K562 (cell line): Measurements from ENCODE around the gene CORO2A. TPM values are rescaled to one million over a fixed set of nuclear protein-coding genes. Genes with fewer than 3 reads are reported as not detected.

ENCODE experiments used
- ATAC-seq: fragments of 200-7000 bp; cut with Tn5 transposase; 3 replicates; pipeline ENCODE4 v1.9.1; 2020; ENCODE audit warnings: moderate library complexity
- BruUV-seq: library from RNA; stranded (reverse); fragments of 400-500 nt; replicated peaks from 2 replicates; lab custom pipeline; 2021; lab: Mats Ljungman, UMichigan
- CTCF ChIA-PET: fragments of 300-600 bp; formaldehyde crosslinking; extraction: SDS; loops from one replicate; lab custom pipeline; 2021; ENCODE audit warnings: low intra/inter-chr PET ratio; lab: Yijun Ruan, JAX
- POLR2A ChIA-PET: fragments of 300-600, 350-650 bp; sonication (Branson Sonifier 250); formaldehyde crosslinking; extraction: SDS; loops from one replicate; lab custom pipeline; 2021; ENCODE audit warnings: antibody characterized with exemption, inconsistent platforms; lab: Yijun Ruan, JAX
- DNase-seq, 4 experiments: peaks; one replicate each; pipeline versions ENCODE4 v3.0.0 to v3.0.0-alpha.2; 2011 to 2018; ENCODE audit warnings: low spot score in 3 of 4, mixed read lengths in 3 of 4; ENCODE audit errors: extremely low read depth in 1 of 4
- FAIRE-seq: peaks from 2 replicates; lab custom pipeline; 2011; peaks lifted over from hg19 to GRCh38; lab: Jason Lieb, UNC
- H2AFZ ChIP-seq: 2 replicates; pipeline ENCODE4 v1.6.0; 2011; ENCODE audit warnings: low read depth, low read length, control low read depth, inconsistent platforms
- H3K27ac ChIP-seq: fragments of 200-600 bp; 3 replicates; pipeline ENCODE4 v1.8.0; 2011; ENCODE audit warnings: low read depth, mild to moderate bottlenecking, control low read depth, inconsistent platforms, low read length, moderate library complexity, mixed read lengths; ENCODE audit errors: extremely low read depth
- H3K27me3 ChIP-seq, 2 experiments: fragments of 300-600 bp in 1 of 2; 2 replicates in 1 of 2; 3 replicates in 1 of 2; pipeline versions ENCODE4 v1.6.0 to v1.8.0; 2011; ENCODE audit warnings: inconsistent platforms in 2 of 2, low read length in 2 of 2, mild to moderate bottlenecking in 1 of 2, mixed read lengths in 1 of 2, moderate library complexity in 1 of 2; ENCODE audit not compliant: control insufficient read depth in 2 of 2, insufficient read depth in 2 of 2
- H3K36me3 ChIP-seq: fragments of 300-600 bp; 3 replicates; pipeline ENCODE4 v1.8.0; 2011; ENCODE audit warnings: mild to moderate bottlenecking, low read length, inconsistent platforms; ENCODE audit not compliant: control insufficient read depth, insufficient read depth
- H3K4me1 ChIP-seq, 2 experiments: fragments of 200-600 bp in 1 of 2; replicated peaks in 1 of 2; 2 replicates in 1 of 2; 3 replicates in 1 of 2; pipeline versions ENCODE4 v1.5.1 to v1.8.0; 2011; ENCODE audit warnings: inconsistent platforms in 2 of 2, low read length in 2 of 2, mild to moderate bottlenecking in 1 of 2, mixed read lengths in 1 of 2, moderate library complexity in 1 of 2; ENCODE audit not compliant: control insufficient read depth in 2 of 2, insufficient read depth in 2 of 2
- H3K4me2 ChIP-seq: 2 replicates; pipeline ENCODE4 v1.6.1; 2011; ENCODE audit warnings: low read length, control low read depth, inconsistent platforms, mixed read lengths; ENCODE audit not compliant: insufficient read depth
- H3K4me3 ChIP-seq: fragments of 200-600 bp; sonication (generic), shearing (Covaris generic); 2 replicates; pipeline ENCODE4 v1.5.1; 2016; ENCODE audit warnings: control low read depth, inconsistent platforms
- H3K79me2 ChIP-seq: fragments of 200-600 bp; 3 replicates; pipeline ENCODE4 v1.8.0; 2011; ENCODE audit warnings: low read length, inconsistent platforms; ENCODE audit not compliant: control insufficient read depth, insufficient read depth
- H3K9ac ChIP-seq, 2 experiments: 2 replicates each; pipeline versions ENCODE4 v1.6.0 to v1.6.1; 2011; ENCODE audit warnings: low read depth in 2 of 2, low read length in 2 of 2, control low read depth in 1 of 2, inconsistent platforms in 1 of 2, mild to moderate bottlenecking in 1 of 2, mixed read lengths in 1 of 2; ENCODE audit not compliant: insufficient read depth in 1 of 2
- H3K9me1 ChIP-seq: one replicate; pipeline ENCODE4 v1.6.0; 2011; ENCODE audit warnings: inconsistent platforms, mild to moderate bottlenecking, low read length, moderate library complexity; ENCODE audit not compliant: control insufficient read depth, insufficient read depth
- H3K9me3 ChIP-seq: replicated peaks from 2 replicates; pipeline ENCODE4 v1.5.1; 2011; ENCODE audit warnings: low read depth, low read length, inconsistent platforms; ENCODE audit not compliant: control insufficient read depth, insufficient read depth
- H4K20me1 ChIP-seq: replicated peaks from 2 replicates; pipeline ENCODE4 v1.6.1; 2011; ENCODE audit warnings: low read length, inconsistent platforms, mixed read lengths; ENCODE audit not compliant: control insufficient read depth, insufficient read depth
- HDAC1 ChIP-seq, 2 experiments: fragments of 450-650 bp; IDR thresholded peaks; 2 replicates each; pipeline ENCODE4 v1.6.1; 2016 to 2017; ENCODE audit warnings: inconsistent platforms in 1 of 2, mild to moderate bottlenecking in 1 of 2, moderate library complexity in 1 of 2
- NCOA2 ChIP-seq, 2 experiments: fragments of 450-650 bp; IDR thresholded peaks; 2 replicates each; pipeline ENCODE4 v1.6.1; 2018; ENCODE audit warnings: mild to moderate bottlenecking in 2 of 2, moderate library complexity in 1 of 2; ENCODE audit not compliant: partially characterized antibody in 2 of 2
- RBM22 ChIP-seq: fragments of 200-400 bp; formaldehyde crosslinking; IDR thresholded peaks from 2 replicates; pipeline ENCODE4 v1.6.1; 2018; ENCODE audit warnings: low read length, low read depth; ENCODE audit not compliant: poor library complexity, severe bottlenecking
- RCOR1 ChIP-seq, 2 experiments: IDR thresholded peaks; 2 replicates each; pipeline ENCODE4 v1.6.1; 2012; ENCODE audit warnings: low read depth in 2 of 2, low read length in 2 of 2, borderline replicate concordance in 1 of 2, improper control_type of control experiment in 1 of 2
- TRIM24 ChIP-seq, 2 experiments: fragments of 450-650 bp; IDR thresholded peaks; 2 replicates each; pipeline ENCODE4 v1.6.1; 2016
- ZNF785 ChIP-seq: fragments of 250-450 bp; sonication (Bioruptor Pico); IDR thresholded peaks from 2 replicates; pipeline ENCODE4 v1.4.0; 2020; ENCODE audit warnings: mild to moderate bottlenecking
- WGBS: fragments of 100-300 bp; shearing (Covaris generic); methylation state at CpG from one replicate; pipeline ENCODE4 v1.1.6; 2016; ENCODE audit warnings: low coverage, mixed read lengths; ENCODE audit not compliant: insufficient coverage; ENCODE audit errors: missing lambda C conversion rate; 5-methylcytosine and 5-hydroxymethylcytosine counted together
- in situ Hi-C: fragments of 300-500 bp; cut with MboI; formaldehyde crosslinking; loops from 4 replicates; pipeline ENCODE4 v1.15.0; 2018; ENCODE audit warnings: inconsistent platforms, mixed read lengths
- intact Hi-C: fragments of 100-400 bp; cut with micrococcal nuclease; formaldehyde crosslinking; loops from 2 replicates; pipeline ENCODE4 v1.14.2; 2022
- polyA plus RNA-seq, 8 experiments: library from polyadenylated mRNA; depleted of rRNA in 4 of 8; stranded (reverse) in 5 of 8; unstranded in 3 of 8; fragments of >200 nt; fragmentation: Nextera tagmentation in 2 of 8; fragmentation: Illumina TruSeq in 1 of 8; extraction: Ambion mirVana in 2 of 8; extraction: Trizol in 1 of 8; gene quantifications; 2 replicates each; pipeline versions ENCODE4 v1.2.1 to v1.2.3, GENCODE V29; 2011 to 2014; ENCODE audit warnings: inconsistent platforms in 1 of 8, missing spikeins in 1 of 8
- total RNA-seq, 7 experiments: library from RNA; depleted of rRNA in 6 of 7; stranded (reverse); fragments of >200 nt in 6 of 7; fragmentation: Illumina TruSeq in 2 of 7; extraction: Trizol in 2 of 7; gene quantifications; 2 replicates each; pipeline versions ENCODE4 v1.2.1 to v1.2.3, GENCODE V29; 2011 to 2021; ENCODE audit warnings: low replicate concordance in 1 of 7
- TF ChIP-seq, protein P1 (sequence below): sonication (generic); formaldehyde crosslinking; IDR thresholded peaks from 2 replicates; pipeline ENCODE4 v1.8.0; 2022; ENCODE audit warnings: missing genetic modification reagents, mild to moderate bottlenecking, borderline replicate concordance

The CORO2A gene
- total and polyA plus RNA-seq, 9 of the 15 experiments (the other 6 are each of a cell fraction or from before 2014, with no cell fraction given): 9.5 to 26.6 (median 18.0) TPM

DNA sequence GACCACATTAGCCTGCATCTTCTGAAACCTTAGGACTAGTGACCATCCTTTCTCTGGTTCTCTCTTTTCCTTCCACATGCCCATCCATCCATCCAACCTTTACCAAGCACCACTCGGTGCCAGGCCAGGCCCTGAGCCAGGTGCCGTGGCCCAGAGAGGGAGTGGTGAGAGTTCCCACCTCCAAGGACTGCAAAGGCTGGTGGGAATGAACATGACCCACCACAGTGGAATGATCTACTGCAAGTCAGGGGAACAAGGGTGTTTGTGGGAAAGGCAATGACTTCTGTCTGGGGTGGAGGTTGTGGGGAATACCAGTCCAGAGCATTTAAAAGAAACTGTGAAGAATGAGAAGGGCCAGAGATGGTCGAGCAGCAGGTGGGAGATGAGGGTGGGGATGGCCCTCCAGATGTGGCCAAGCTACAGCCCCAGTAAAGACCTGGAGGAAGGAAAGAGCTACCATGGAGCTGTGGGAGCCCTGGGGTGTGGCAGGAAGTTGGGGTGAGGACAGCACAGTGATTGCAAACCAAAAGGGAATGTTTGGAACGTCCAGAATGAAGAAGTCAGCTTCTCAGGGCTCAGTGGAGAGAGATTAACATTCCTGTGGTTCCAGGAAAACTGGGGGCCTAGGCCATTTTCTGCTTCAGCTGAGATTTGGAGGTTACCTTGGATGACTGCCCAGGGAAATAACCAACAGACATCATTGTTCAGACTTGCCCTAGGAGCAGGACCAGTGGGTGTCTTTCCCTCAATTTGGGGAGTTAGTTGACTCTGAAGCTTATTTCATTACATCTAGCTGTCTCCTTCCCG is 30.7 kb upstream of the CORO2A start (continued):
- TF ChIP-seq HDAC1 (IDR thresholded peaks at IDR 0.05): 0 out of 4 replicates have a peak, but pooled peaks of 1 of the 2 experiments have one; percentile 15
- TF ChIP-seq TRIM24 (IDR thresholded peaks at IDR 0.05): no peak
- no peak for TF ChIP-seq RBM22
- no peak for TF ChIP-seq NCOA2 (IDR thresholded peaks at IDR 0.05; ENCODE audit: partially characterized antibody in 2 of 2)
- peak in 1 of 2 experiments; percentile 57; a peak in 1 of 4 replicates for TF ChIP-seq RCOR1 (IDR thresholded peaks at IDR 0.05; ENCODE audit: borderline replicate concordance in 1 of 2, low read depth in 2 of 2, low read length in 2 of 2)
- no peak for TF ChIP-seq ZNF785 (CRISPR knock-in tag)

DNA sequence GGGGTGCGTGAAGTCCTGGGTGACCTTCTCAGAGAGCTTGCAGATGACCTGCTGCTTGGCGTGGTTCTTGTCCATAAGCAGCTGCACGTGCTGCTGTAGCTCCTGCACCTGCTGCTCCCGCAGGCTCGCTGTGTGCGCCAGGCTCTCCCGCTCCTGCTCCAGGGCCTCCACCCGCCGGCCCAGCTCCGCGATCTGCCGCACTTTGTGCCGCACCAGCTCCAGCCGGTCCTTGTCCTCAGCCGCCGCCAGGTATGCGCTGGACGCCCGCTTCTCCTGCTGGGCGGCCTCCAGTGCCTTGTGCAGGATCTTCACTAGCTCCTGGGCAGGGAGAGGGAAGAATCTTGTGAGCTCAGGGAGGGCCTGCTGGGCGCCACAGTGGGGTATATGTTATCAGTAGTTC is 28.5 kb upstream of the CORO2A start:
- Histone ChIP-seq H2AFZ (no peak overlapping the region), H3K79me2 (no peaks in the 10 kb centered on the region), H3K36me3 (peaks cover 23% of the 10 kb centered on the region; the same call in 2 of the 3 replicates), H3K9me3 (no peaks in the 10 kb centered on the region), H3K4me1 (peaks cover 13 to 22% of the 10 kb centered on the region in 2 experiments; a peak in 4 of 5 replicates), H3K4me2 (no peak overlapping the region), H3K9me1 (no peaks in the 10 kb centered on the region), H3K9ac (no peak overlapping the region), H3K27me3 (no peaks in the 10 kb centered on the region), H3K4me3 (no peak overlapping the region), H4K20me1 (no peaks in the 10 kb centered on the region), H3K27ac (no peak overlapping the region)
- DNase-seq (no peak), ATAC-seq (no peak), FAIRE-seq (no peak)
- ChIA-PET POLR2A (interaction anchor here (0.5 to 1.0 kb wide), 3 partner anchors 9 to 61 kb away, joined by 3 to 5 read pairs (median 3); no protein-coding TSS in a partner anchor), CTCF (no interaction called here)
- intact Hi-C loops: no loop called here
- in situ Hi-C loops: no loop called here
- BruUV-seq: no TSS peak
- WGBS: 92% methylated on average over 20 of the region's 21 CpGs
- TF ChIP-seq, protein P1, sequence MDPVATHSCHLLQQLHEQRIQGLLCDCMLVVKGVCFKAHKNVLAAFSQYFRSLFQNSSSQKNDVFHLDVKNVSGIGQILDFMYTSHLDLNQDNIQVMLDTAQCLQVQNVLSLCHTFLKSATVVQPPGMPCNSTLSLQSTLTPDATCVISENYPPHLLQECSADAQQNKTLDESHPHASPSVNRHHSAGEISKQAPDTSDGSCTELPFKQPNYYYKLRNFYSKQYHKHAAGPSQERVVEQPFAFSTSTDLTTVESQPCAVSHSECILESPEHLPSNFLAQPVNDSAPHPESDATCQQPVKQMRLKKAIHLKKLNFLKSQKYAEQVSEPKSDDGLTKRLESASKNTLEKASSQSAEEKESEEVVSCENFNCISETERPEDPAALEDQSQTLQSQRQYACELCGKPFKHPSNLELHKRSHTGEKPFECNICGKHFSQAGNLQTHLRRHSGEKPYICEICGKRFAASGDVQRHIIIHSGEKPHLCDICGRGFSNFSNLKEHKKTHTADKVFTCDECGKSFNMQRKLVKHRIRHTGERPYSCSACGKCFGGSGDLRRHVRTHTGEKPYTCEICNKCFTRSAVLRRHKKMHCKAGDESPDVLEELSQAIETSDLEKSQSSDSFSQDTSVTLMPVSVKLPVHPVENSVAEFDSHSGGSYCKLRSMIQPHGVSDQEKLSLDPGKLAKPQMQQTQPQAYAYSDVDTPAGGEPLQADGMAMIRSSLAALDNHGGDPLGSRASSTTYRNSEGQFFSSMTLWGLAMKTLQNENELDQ (CRISPR knock-in tag): no peak
